HUES6 (cell line): Measurements from ENCODE around the gene HLCS.

Experiments used
- H3K27ac ChIP-seq: 2 replicates; pipeline ENCODE4 v1.7.0; 2013; ENCODE audit warnings: low read depth, mild to moderate bottlenecking, low read length, inconsistent platforms
- H3K27me3 ChIP-seq: 2 replicates; pipeline ENCODE4 v1.6.1; 2013; ENCODE audit warnings: low read length; ENCODE audit not compliant: control insufficient read depth, insufficient read depth
- H3K36me3 ChIP-seq: 2 replicates; pipeline ENCODE4 v1.6.1; 2013; ENCODE audit warnings: low read length; ENCODE audit not compliant: control insufficient read depth, insufficient read depth
- H3K4me1 ChIP-seq: 2 replicates; pipeline ENCODE4 v1.6.1; 2013; ENCODE audit warnings: low read length; ENCODE audit not compliant: control insufficient read depth, insufficient read depth
- H3K4me3 ChIP-seq: 2 replicates; pipeline ENCODE4 v1.5.1; 2013; ENCODE audit warnings: low read depth, low read length
- H3K9ac ChIP-seq: one replicate; pipeline ENCODE4 v1.6.1; 2013; ENCODE audit warnings: mild to moderate bottlenecking, low read length
- H3K9me3 ChIP-seq: 2 replicates; pipeline ENCODE4 v1.6.1; 2013; ENCODE audit warnings: low read depth, low read length; ENCODE audit not compliant: control insufficient read depth, insufficient read depth

Gene HLCS

GRCh38 chr21:36949171-36950141, 17.0 kb downstream of the HLCS start:
- H3K4me1 ChIP-seq, result peaks cover 16% of the 10 kb centered on the region
- H3K9ac ChIP-seq, result no peak overlapping the region
- no peak overlapping the region for H3K27ac ChIP-seq
- H3K36me3 ChIP-seq, result no peaks in the 10 kb centered on the region
- H3K9me3 ChIP-seq, result peaks cover 6% of the 10 kb centered on the region; the same call in 1 of the 2 replicates
- H3K27me3 ChIP-seq, result no peaks in the 10 kb centered on the region
- no peak overlapping the region for H3K4me3 ChIP-seq

- Histone ChIP-seq H3K27ac (no peak overlapping the region), H3K27me3 (no peaks in the 10 kb centered on the region), H3K4me1 (peaks cover 16% of the 10 kb centered on the region), H3K9ac (no peak overlapping the region), H3K9me3 (peaks cover 6% of the 10 kb centered on the region; the same call in 1 of the 2 replicates), H3K36me3 (no peaks in the 10 kb centered on the region), H3K4me3 (no peak overlapping the region)
Observed at GRCh38 chr21:36948686-36949085, 17.8 kb downstream of the HLCS start.

GRCh38 chr21:36946949-36947356, 19.5 kb downstream of the HLCS start:
- Histone ChIP-seq H3K9ac (no peak overlapping the region), H3K36me3 (no peaks in the 10 kb centered on the region), H3K27me3 (no peaks in the 10 kb centered on the region), H3K4me3 (no peak overlapping the region; the same call in 1 of the 2 replicates), H3K4me1 (peaks cover 16% of the 10 kb centered on the region), H3K27ac (no peak overlapping the region), H3K9me3 (peaks cover 6% of the 10 kb centered on the region; the same call in 1 of the 2 replicates)

- Histone ChIP-seq H3K36me3 (no peaks in the 10 kb centered on the region), H3K27ac (no peak overlapping the region), H3K9ac (no peak overlapping the region), H3K4me3 (no peak overlapping the region), H3K4me1 (peaks cover 16% of the 10 kb centered on the region), H3K27me3 (no peaks in the 10 kb centered on the region), H3K9me3 (peaks cover 6% of the 10 kb centered on the region; the same call in 1 of the 2 replicates)
Observed at GRCh38 chr21:36945496-36946138, 20.9 kb downstream of the HLCS start.

GRCh38 chr21:36936361-36937135, 29.9 kb downstream of the HLCS start:
- Histone ChIP-seq H3K4me3 (no peak overlapping the region), H3K27ac (no peak overlapping the region), H3K9ac (no peak overlapping the region), H3K27me3 (no peaks in the 10 kb centered on the region), H3K4me1 (peaks cover 4% of the 10 kb centered on the region; the same call in 1 of the 2 replicates), H3K36me3 (peaks cover 14% of the 10 kb centered on the region), H3K9me3 (no peaks in the 10 kb centered on the region)

GRCh38 chr21:36934864-36935420, 31.5 kb downstream of the HLCS start:
- Histone ChIP-seq H3K27me3 (no peaks in the 10 kb centered on the region), H3K36me3 (peaks cover 14% of the 10 kb centered on the region), H3K4me3 (no peak overlapping the region), H3K27ac (no peak overlapping the region), H3K4me1 (peaks cover 4% of the 10 kb centered on the region; the same call in 1 of the 2 replicates), H3K9ac (no peak overlapping the region), H3K9me3 (no peaks in the 10 kb centered on the region)

- Histone ChIP-seq H3K27me3 (no peaks in the 10 kb centered on the region), H3K4me3 (no peak overlapping the region), H3K36me3 (peaks cover 11% of the 10 kb centered on the region), H3K4me1 (no peaks in the 10 kb centered on the region), H3K27ac (no peak overlapping the region), H3K9ac (no peak overlapping the region), H3K9me3 (no peaks in the 10 kb centered on the region)
Observed at GRCh38 chr21:36932161-36932816, 34.2 kb downstream of the HLCS start.

GRCh38 chr21:36929622-36930021, 36.8 kb downstream of the HLCS start:
- no peak overlapping the region for H3K27ac ChIP-seq
- no peaks in the 10 kb centered on the region for H3K36me3 ChIP-seq
- no peak overlapping the region for H3K9ac ChIP-seq
- H3K9me3 ChIP-seq, result no peaks in the 10 kb centered on the region
- no peaks in the 10 kb centered on the region for H3K27me3 ChIP-seq
- H3K4me1 ChIP-seq, result no peaks in the 10 kb centered on the region
- no peak overlapping the region for H3K4me3 ChIP-seq

- H3K4me3 ChIP-seq, result no peak overlapping the region
- no peak overlapping the region for H3K27ac ChIP-seq
- H3K9me3 ChIP-seq, result no peaks in the 10 kb centered on the region
- no peak overlapping the region for H3K9ac ChIP-seq
- H3K36me3 ChIP-seq, result no peaks in the 10 kb centered on the region
- H3K27me3 ChIP-seq, result no peaks in the 10 kb centered on the region
- no peaks in the 10 kb centered on the region for H3K4me1 ChIP-seq
Observed at GRCh38 chr21:36928960-36929359, 37.5 kb downstream of the HLCS start.

- H3K36me3 ChIP-seq, result no peaks in the 10 kb centered on the region
- H3K9me3 ChIP-seq, result no peaks in the 10 kb centered on the region
- H3K4me3 ChIP-seq, result no peak overlapping the region
- no peak overlapping the region for H3K9ac ChIP-seq
- no peaks in the 10 kb centered on the region for H3K4me1 ChIP-seq
- H3K27me3 ChIP-seq, result no peaks in the 10 kb centered on the region
- H3K27ac ChIP-seq, result no peak overlapping the region
Observed at GRCh38 chr21:36927719-36928117, 38.8 kb downstream of the HLCS start.
